Measurements from ENCODE around the gene CCDC57.

CCDC57 gene

GRCh38 chr17:82112181-82112913, 100.3 kb downstream of the CCDC57 start:
- no peaks in the 10 kb centered on the region for H4K20me1 ChIP-seq
- H3K4me1 ChIP-seq, result peaks cover 20% of the 10 kb centered on the region
- no peak overlapping the region for H3K4me3 ChIP-seq
- no peaks in the 10 kb centered on the region for H3K27me3 ChIP-seq
- TF ChIP-seq Cebpa-rat (IDR thresholded peaks at IDR 0.05), result no peak
- peaks cover 6% of the 10 kb centered on the region; the same call in 1 of the 2 replicates for H3K36me3 ChIP-seq
- H3K4me2 ChIP-seq, result no peak overlapping the region
- no peaks in the 10 kb centered on the region for H3K9me3 ChIP-seq
- H3K27ac ChIP-seq, result no peak overlapping the region
- no peak overlapping the region for H3K9ac ChIP-seq

- Histone ChIP-seq H3K9me3 (no peaks in the 10 kb centered on the region), H3K4me3 (no peak overlapping the region), H3K27ac (no peak overlapping the region), H3K36me3 (peaks cover 6% of the 10 kb centered on the region; the same call in 1 of the 2 replicates), H3K4me1 (peaks cover 41% of the 10 kb centered on the region), H3K9ac (no peak overlapping the region), H3K27me3 (no peaks in the 10 kb centered on the region), H4K20me1 (no peaks in the 10 kb centered on the region), H3K4me2 (no peak overlapping the region)
- no peak for TF ChIP-seq Cebpa-rat (IDR thresholded peaks at IDR 0.05)
These were observed 102.3 kb downstream of the CCDC57 start for GRCh38 chr17:82110298-82110697.

GRCh38 chr17:82108961-82109475, 103.6 kb downstream of the CCDC57 start:
- Histone ChIP-seq H3K27ac (0 out of 2 replicates have a peak overlapping the region, but pooled peaks have one; percentile 7), H3K27me3 (no peaks in the 10 kb centered on the region), H3K4me3 (no peak overlapping the region), H3K4me2 (peak overlapping the region; percentile 80), H3K9me3 (no peaks in the 10 kb centered on the region), H3K9ac (0 out of 2 replicates have a peak overlapping the region, but pooled peaks have one; percentile 14), H3K36me3 (peaks cover 6% of the 10 kb centered on the region; the same call in 1 of the 2 replicates), H4K20me1 (no peaks in the 10 kb centered on the region), H3K4me1 (peaks cover 53% of the 10 kb centered on the region)
- no peak for TF ChIP-seq Cebpa-rat (IDR thresholded peaks at IDR 0.05)

DNA sequence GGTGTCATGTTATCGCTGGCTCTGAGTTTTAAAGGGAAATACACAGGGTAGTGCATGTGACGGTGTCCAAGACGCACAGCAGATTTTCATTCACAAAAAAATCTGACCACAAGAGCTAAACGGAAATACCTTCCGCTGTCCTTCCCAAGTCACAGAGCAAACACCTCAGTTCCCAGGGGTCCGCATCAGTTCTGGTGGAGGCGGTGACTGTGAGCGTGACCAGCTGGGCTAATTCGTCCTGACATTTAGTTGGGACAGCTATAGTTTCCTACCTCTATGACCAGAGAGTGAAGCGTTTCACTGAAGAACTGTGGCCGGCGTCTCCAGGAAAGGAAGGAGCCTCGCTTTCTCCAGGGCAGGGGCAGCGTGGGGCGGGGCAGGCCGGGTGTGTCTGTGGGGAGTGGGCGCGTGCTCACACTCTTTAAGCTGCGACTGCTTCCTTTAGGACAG, 104.1 kb downstream of the CCDC57 start:
- peak overlapping the region; percentile 80 for H3K4me2 ChIP-seq
- H3K27me3 ChIP-seq, result no peaks in the 10 kb centered on the region
- no peak overlapping the region for H3K4me3 ChIP-seq
- no peak for TF ChIP-seq Cebpa-rat (IDR thresholded peaks at IDR 0.05)
- H3K27ac ChIP-seq, result 0 out of 2 replicates have a peak overlapping the region, but pooled peaks have one; percentile 7
- no peaks in the 10 kb centered on the region for H4K20me1 ChIP-seq
- H3K9ac ChIP-seq, result 0 out of 2 replicates have a peak overlapping the region, but pooled peaks have one; percentile 14
- peaks cover 6% of the 10 kb centered on the region; the same call in 1 of the 2 replicates for H3K36me3 ChIP-seq
- H3K4me1 ChIP-seq, result peaks cover 58% of the 10 kb centered on the region
- H3K9me3 ChIP-seq, result no peaks in the 10 kb centered on the region

DNA sequence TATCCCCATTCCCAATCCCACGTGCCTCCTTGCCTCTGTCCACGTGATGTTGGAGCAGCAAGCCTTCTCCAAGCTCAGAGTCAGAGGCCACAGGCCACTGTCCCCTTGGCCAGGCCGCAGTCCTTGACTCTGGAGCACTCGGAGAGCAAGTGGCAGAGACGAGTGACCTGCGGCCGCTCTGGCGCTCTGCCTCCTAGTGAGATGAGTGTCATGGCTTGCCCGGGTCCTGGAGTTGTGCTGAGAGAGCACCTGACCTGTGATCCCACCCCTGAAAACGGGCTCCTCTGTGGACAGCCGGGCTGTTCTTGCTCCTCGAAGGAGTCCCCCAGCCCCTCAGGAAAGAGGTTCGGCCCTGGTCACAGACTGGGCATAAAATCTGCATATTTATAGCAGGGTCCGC, 104.6 kb downstream of the CCDC57 start:
- Histone ChIP-seq H3K9me3 (no peaks in the 10 kb centered on the region), H3K4me1 (peaks cover 60% of the 10 kb centered on the region), H3K36me3 (peaks cover 6% of the 10 kb centered on the region; the same call in 1 of the 2 replicates), H3K4me2 (peak overlapping the region; percentile 80), H3K27me3 (no peaks in the 10 kb centered on the region), H3K4me3 (no peak overlapping the region), H4K20me1 (no peaks in the 10 kb centered on the region), H3K9ac (0 out of 2 replicates have a peak overlapping the region, but pooled peaks have one; percentile 14), H3K27ac (0 out of 2 replicates have a peak overlapping the region, but pooled peaks have one; percentile 78)
- no peak for TF ChIP-seq Cebpa-rat (IDR thresholded peaks at IDR 0.05)

DNA sequence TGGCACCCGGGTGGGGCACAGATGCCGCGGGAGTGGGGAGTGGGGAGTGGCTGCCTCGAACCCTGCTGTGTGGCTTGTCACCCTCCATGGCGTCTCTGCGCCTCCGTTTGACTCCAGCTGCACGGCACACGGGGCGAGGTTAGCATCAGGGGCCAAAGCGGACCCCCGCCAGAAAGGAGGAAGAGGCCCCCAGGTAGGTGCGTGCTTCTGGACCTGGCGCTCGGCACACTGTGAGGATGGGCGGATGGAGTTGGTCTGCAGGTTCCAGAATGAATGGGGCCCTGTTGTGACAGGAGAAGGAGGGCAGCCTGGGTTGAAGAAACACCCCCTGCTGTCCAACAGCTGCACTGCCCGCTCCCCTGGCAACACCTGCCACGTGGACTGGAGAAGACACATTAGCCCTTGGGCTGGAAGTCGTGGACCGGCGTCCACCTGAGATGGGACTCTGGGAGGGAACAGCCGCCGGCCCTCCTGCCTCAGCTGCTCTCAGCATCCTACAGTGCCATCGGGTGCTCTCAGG, 105.2 kb downstream of the CCDC57 start:
- H3K27ac ChIP-seq, result peak overlapping the region; percentile 78
- no peak for TF ChIP-seq Cebpa-rat (IDR thresholded peaks at IDR 0.05)
- H3K4me2 ChIP-seq, result peak overlapping the region; percentile 80
- H3K4me3 ChIP-seq, result peak overlapping the region; percentile 55; the same call in 1 of the 2 replicates
- peak overlapping the region; percentile 75 for H3K9ac ChIP-seq
- no peaks in the 10 kb centered on the region for H3K9me3 ChIP-seq
- no peaks in the 10 kb centered on the region for H4K20me1 ChIP-seq
- H3K4me1 ChIP-seq, result peaks cover 60% of the 10 kb centered on the region
- peaks cover 4% of the 10 kb centered on the region; the same call in 1 of the 2 replicates for H3K36me3 ChIP-seq
- H3K27me3 ChIP-seq, result no peaks in the 10 kb centered on the region

- Histone ChIP-seq H3K4me2 (peak overlapping the region; percentile 80), H4K20me1 (no peaks in the 10 kb centered on the region), H3K4me1 (peaks cover 65% of the 10 kb centered on the region), H3K4me3 (peak overlapping the region; percentile 55), H3K27ac (peak overlapping the region; percentile 78), H3K36me3 (no peaks in the 10 kb centered on the region), H3K9ac (peak overlapping the region; percentile 75), H3K27me3 (no peaks in the 10 kb centered on the region), H3K9me3 (no peaks in the 10 kb centered on the region)
- no peak for TF ChIP-seq Cebpa-rat (IDR thresholded peaks at IDR 0.05)
These were observed 105.8 kb downstream of the CCDC57 start for GRCh38 chr17:82106688-82107305.

- TF ChIP-seq Cebpa-rat (IDR thresholded peaks at IDR 0.05), result no peak
These were observed 106.6 kb downstream of the CCDC57 start for GRCh38 chr17:82105882-82106687.

DNA sequence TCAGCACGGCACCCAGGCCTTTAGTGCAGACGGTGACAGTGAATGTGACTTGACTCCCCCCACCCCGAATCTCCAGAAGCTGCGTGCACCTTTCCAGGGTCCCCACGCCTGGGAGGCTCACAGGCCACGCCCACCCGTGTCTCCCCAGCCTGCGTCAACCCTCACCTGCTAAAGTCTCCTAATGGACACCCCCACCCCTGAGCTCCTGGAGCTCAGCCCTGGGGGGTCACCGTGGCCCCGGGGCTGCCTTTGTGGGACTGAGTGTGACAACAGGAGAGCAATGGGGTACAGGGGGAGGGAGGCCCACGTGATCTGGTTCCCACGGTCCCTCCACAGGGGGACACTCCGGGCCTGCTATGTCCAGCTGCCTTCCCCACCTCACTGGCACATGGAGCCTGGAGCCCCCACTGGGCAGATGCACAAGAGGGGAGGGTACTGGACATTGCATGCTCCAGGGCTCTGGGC, 107.2 kb downstream of the CCDC57 start:
- H3K4me3 ChIP-seq, result peak overlapping the region; percentile 55
- no peaks in the 10 kb centered on the region for H3K36me3 ChIP-seq
- H3K4me2 ChIP-seq, result peak overlapping the region; percentile 80
- no peak for TF ChIP-seq Cebpa-rat (IDR thresholded peaks at IDR 0.05)
- peaks cover 79% of the 10 kb centered on the region for H3K4me1 ChIP-seq
- H3K27me3 ChIP-seq, result no peaks in the 10 kb centered on the region
- no peaks in the 10 kb centered on the region for H4K20me1 ChIP-seq
- H3K9ac ChIP-seq, result peak overlapping the region; percentile 75
- H3K27ac ChIP-seq, result peak overlapping the region; percentile 78
- no peaks in the 10 kb centered on the region for H3K9me3 ChIP-seq

More at GRCh38 chr17:82105882-82106687, 106.6 kb downstream of the CCDC57 start:
- Histone ChIP-seq H3K4me2 (peak overlapping the region; percentile 80), H3K9ac (peak overlapping the region; percentile 75), H3K27me3 (no peaks in the 10 kb centered on the region), H3K9me3 (no peaks in the 10 kb centered on the region), H3K4me1 (peaks cover 72% of the 10 kb centered on the region), H3K36me3 (no peaks in the 10 kb centered on the region), H3K4me3 (peak overlapping the region; percentile 55), H3K27ac (peak overlapping the region; percentile 78), H4K20me1 (no peaks in the 10 kb centered on the region)

Data from BLaER1 (cell line).